GM23248 (cell line): Measurements from ENCODE around the gene POLN.

ENCODE experiments used
- EZH2 ChIP-seq: fragments of 200-600 bp; sonication (generic); IDR thresholded peaks from 2 replicates; pipeline ENCODE4 v1.6.1; 2018; ENCODE audit warnings: antibody characterized with exemption, mild to moderate bottlenecking; ENCODE audit not compliant: insufficient read depth, poor library complexity, severe bottlenecking
- EZH2phosphoT487 ChIP-seq: fragments of 200-600 bp; sonication (generic); IDR thresholded peaks from 2 replicates; pipeline ENCODE4 v1.6.1; 2018; ENCODE audit warnings: antibody characterized with exemption, moderate library complexity, mild to moderate bottlenecking, low read depth; ENCODE audit not compliant: insufficient read depth

- TF ChIP-seq EZH2phosphoT487 (no peak), EZH2 (no peak)
Observed at GRCh38 chr4:2241410-2242353, at the start of gene POLN, which contains the start of gene HAUS3.
